GM21786 (cell line): ENCODE data around the gene EIF2D.
A peak's percentile ranks its signal among the peaks of the same experiment; 100 is the strongest.

ENCODE experiments used
- ATAC-seq: cut with Tn5 transposase; IDR thresholded peaks from one replicate; pipeline ENCODE4 v1.9.1; 2021; ENCODE audit not compliant: unreplicated experiment

The EIF2D gene

DNA sequence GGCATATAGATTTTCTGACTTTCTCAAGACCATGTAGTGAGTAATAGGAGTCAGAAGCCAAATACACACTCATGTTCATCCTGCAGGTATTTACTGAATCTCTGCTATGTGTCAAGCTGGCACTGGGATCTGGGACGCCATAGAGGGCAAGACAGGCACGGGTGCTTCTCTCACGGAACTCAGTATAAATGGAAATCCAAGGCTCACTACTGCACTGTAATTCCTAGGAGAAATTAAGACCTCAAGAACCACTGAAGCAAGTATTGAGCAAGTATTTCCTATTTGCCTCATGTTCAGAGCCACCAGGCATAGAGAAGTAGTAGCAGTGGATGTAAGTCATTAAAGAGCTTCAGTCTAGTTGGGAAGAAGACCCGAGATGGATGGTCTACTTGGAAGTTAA is 38.9 kb downstream of the EIF2D start:
- ATAC-seq, result no peak

DNA sequence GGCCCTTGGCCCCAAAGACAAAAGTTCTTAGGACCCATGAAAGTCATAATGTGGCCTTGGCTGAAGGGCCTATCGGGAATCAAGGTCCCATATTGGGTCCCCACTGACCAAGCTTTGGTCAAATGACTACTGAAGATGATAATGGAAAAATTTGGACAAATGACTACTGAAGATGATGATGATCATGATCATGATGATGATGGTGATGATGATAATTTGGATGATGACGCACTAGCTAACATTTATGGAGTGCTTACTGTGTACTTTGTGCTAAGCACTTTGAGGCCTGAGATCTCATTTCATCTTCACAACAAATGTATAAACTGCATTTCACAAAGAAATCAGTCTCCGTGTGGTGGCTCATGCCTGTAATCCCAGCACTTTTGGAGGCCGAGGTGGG is 39.4 kb downstream of the EIF2D start:
- ATAC-seq, result no peak

DNA sequence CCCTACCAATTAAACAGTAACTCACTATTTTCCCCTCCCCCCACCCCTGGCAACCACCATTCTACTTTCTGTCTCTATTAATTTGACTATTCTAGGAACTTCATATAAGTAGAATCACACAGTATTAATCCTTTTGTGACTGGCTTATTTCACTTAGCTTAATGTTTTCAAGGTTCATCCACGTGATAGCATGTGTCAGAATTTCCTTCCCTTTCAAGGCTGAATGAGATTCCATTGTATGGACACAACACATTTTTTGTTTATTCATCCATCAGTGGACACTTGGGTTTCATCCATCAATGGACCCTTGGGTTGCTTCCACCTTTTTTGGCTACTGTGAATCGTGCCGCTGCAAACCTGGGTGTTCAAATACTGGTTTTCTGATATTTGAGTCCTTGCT is 41.7 kb downstream of the EIF2D start:
- no peak for ATAC-seq

DNA sequence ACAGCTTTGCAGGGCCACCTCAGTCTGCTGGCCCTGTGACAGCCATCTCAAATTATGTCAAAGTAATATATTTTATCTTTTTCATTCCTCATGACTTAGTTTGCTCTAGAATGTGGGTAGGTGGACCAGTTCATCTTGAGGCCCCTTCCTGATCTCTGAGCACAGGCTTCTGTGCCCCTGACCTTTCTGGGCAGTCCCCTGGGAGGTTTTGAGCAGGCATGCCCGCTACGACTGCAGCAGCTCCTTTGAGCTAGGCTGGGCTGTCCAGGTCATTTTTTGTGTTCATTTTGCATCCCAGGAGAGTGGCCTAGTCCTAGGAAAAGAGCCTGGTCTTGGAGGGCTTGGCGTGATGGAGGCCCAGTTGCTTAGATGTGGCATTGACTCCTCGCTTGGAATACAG is 42.7 kb downstream of the EIF2D start:
- ATAC-seq, result no peak

DNA sequence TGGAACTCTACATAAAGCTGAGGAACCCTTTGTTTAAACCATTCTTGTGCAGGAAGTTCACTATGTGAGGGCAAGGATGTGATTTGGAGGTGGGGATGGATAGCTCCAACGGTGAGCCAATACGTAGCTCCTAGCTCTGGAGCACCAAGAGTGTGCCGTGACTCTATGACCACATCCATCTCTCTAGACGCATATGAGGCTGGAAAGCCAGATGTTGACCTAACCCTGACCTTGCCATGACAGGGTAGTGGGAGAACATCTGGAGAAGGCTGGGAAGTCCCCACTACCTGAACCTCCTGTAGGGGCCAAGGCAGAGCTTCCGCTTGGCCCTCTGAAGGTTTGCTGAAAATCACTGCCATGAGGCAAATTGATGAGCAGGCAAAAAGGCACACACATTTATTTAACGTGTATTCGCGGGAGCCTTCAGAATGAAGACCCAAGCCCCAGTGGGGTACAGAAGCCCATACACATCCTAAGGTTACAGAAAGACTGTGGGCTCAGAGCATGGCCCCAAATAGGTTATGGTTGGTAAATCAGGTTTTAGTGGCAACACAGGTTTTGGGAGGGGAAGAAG is 43.4 kb downstream of the EIF2D start:
- no peak for ATAC-seq

DNA sequence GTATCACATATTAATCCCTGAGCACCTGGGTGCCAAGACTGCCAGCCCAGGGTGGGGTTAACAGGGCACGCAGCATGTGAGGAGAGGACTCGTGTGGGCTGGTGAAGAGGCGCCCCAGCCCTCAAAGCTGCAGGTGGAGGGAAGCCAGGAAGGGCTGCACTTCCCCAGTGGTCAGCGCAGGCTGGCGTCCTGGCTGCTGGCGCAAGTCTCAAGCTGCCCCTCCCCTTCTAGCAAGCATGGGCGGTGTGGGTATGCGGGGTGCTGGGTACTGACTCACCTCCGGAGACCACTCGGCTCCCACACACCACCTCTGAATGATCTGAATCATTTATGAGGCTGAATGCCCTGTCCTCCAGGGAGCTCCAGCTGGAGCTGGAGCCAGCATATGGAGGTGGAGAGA is 44.0 kb downstream of the EIF2D start:
- no peak for ATAC-seq

DNA sequence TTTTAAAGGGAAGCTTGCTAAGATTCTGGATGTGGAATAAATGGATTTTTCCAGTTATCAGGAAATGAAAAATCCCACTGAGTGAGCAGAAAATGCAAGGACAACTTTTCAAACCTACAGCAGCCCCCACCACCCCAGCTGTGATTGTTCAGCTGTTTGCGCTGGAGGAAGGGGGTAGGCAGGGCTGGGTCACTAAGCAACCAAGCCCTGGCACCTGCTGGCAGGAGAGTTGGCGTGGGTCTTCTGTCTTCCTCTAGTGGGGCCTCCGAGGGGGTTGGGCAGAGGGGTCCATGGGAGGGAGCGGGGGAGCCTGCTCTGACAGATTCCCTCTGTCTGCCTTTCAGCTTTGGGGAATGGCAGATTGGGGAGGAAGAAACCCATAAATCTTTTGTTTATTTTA is 45.3 kb downstream of the EIF2D start:
- no peak for ATAC-seq

DNA sequence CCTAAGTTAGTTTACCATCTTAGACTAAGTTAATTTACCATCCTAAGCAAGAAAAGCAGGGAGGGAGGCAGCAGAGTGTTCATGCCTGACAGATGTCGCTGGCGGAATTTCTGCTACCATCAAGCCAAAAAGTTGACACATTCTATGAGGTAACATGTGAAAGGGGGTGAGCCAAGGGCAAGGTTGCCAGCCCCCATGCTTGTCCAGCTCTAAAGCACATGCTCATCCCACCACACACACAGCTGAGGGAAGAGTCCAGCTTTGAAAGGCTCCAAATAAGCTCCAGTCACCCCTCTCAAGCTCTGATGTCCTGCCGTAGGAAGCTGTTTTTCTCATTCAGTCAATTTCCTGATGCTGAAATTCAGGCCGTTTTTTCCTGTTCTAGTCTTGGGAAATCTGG is 46.3 kb downstream of the EIF2D start:
- no peak for ATAC-seq

DNA sequence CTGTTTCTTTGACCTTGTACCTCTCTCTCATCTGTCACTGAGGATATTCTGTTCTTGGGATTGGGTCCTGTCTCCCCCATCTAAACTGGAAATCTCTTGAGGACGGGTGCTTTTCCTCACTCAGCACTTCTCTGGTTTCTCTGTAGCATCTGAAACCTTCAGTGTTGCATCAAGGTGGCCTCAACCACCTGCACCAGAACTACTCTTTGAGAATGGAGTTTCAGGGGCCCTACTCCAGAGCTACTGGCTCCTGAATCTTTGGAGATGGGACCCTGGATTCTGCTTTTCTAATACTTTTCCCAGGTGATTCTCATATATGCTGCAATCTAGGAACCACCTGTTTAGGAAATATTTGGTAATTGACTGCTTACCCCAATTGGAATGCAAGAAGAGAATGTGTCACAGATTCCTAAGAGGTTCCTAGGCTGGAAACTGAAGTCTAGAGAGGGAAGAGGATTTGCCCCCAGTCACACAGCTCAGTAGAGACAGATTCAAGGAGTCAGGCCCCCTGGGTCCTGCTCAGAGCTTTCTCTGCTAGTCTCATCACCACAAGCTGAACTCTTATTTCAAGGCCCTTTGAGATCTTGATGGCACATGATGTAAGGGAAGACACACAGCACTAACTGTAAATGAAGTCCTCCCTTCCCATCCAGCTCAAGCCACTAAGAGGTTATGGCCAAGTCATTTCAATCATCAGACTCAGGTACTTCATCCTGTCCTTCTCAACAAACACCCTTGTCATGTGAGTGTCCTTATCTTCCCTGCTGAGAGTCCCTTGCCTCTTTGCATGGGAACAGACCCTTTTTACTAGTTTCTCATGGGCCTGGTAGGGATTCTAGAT is 48.7 kb downstream of the EIF2D start:
- ATAC-seq, result peak; percentile 29

DNA sequence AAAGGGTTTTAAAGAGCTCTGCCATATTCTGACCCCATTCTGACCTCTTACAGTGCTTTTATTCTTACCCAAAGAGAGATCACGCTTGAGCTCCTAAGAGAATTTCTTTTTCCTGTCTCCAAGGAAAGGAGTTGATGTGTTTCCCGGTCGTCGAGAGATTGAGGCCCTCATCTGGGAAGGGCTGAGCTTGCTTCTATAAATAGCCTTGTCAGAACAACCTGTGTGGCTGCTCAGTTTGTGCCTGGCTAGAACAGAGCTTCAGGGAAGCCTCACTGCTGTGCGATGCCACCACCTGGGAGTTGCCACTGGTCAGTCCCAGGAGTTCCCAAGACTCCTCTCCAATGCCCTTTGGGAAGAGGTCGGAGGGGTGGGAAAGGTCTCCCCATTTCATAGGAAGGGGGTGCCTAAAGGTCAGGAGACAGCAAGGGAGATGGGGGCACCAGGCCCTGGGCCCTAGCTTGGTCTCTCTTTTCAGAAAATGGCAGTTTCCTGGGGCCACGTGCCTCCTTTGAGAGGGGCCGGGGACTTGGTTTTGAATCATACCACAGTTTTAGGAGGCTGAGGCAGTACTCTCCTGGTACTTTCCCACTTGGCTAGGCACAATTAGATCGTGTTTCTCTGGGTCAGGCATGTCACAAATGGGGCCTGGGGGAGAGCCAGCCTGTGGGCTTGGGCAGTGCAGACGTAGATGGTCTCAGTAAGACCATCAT is 52.1 kb downstream of the EIF2D start:
- no peak for ATAC-seq

DNA sequence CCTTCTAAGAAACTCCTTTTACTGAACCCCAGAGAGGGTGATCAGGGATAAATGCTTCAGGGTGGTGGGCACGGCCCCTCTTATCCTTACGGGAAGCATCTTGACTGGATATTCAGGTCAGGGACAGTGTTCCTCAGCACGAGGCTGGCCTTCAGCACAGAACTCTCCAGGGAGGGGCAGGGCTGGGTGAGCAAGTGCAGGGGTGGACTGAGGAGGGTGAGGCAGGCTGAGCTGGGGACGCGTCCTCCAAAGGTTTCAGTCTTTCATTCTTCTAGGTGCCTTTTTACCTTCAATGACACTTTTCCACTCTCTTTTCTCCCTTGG is 52.6 kb downstream of the EIF2D start:
- ATAC-seq, result no peak

DNA sequence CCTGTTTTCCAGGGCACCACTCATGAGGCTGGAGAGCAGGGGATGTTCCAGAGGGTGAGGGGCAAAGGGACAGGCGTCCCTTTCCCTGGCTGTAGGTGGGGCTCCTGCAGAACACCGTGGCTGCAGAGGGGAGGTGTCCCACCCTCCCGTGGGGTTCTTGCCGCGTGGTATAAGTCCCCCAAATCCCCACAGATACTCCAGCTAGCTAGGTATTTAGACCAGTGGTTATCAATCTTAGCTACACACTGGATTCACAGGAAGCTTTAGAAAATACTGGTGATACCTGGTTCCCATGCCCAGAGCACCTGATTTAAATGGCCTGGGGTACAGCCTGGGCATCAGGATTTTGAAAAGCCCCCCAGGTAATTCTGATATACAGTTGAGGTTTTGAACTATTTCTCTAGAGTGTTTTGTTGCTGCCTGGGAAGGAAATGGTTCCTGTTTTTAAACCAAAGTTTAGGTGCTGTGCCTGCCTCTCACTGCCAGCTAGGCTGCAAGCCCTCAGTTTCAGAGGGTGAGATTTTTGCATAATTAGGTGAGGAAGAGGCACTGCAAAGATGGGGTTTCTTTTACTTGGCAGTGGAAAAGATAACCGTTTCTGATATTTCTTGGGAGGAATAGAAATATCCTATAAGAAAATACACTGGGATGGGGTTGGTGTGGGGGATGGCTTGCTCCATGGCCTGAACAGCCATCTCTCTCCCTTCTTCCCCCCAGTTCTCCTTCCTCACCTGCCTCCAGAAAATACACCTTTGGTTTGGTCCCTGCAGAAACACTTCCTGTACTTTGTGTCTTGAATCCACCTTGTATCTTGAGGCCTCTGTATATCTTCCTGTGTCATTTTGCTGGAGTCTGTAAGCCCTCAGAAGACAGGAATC is 53.2 kb downstream of the EIF2D start:
- ATAC-seq, result no peak

DNA sequence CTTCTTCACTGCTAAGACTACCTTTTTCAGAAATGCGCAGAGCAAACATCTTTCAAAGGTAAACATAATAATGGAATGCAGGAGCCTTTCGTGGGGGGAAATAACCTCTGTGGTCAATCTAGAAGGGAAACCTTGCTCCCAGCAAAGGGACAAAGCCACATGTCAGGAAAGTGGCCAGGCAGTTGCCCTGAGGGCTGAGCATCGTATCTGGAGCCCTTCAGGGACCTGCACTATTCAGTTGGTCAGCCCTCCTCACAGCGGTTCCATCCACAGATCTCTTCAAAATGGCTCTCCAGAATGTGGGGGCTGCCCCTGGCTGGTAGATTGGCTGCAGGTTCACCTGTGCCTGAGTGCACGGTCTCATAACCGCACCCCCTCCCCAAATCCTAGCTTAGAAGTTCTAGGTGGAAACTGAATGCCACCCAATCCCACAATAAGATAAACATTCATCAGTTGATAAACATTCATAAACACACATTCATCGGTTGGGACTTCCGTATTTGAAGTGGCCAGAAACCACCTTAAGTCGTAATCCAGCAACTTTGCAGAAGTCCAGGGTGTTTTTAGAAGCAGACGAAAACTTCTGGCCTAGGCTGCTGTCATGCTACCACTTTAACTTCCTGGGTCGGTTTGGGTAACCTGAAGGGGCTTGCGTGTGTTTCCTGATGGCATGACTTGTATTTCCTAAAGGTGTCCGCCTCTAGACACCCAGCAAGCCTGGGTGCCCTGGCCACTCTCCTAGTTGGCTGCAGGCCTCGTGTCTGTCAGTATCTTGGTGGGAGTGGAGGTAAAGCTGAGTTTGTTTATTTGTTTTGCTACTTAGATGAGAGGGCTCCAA is 54.4 kb downstream of the EIF2D start:
- ATAC-seq, result no peak

DNA sequence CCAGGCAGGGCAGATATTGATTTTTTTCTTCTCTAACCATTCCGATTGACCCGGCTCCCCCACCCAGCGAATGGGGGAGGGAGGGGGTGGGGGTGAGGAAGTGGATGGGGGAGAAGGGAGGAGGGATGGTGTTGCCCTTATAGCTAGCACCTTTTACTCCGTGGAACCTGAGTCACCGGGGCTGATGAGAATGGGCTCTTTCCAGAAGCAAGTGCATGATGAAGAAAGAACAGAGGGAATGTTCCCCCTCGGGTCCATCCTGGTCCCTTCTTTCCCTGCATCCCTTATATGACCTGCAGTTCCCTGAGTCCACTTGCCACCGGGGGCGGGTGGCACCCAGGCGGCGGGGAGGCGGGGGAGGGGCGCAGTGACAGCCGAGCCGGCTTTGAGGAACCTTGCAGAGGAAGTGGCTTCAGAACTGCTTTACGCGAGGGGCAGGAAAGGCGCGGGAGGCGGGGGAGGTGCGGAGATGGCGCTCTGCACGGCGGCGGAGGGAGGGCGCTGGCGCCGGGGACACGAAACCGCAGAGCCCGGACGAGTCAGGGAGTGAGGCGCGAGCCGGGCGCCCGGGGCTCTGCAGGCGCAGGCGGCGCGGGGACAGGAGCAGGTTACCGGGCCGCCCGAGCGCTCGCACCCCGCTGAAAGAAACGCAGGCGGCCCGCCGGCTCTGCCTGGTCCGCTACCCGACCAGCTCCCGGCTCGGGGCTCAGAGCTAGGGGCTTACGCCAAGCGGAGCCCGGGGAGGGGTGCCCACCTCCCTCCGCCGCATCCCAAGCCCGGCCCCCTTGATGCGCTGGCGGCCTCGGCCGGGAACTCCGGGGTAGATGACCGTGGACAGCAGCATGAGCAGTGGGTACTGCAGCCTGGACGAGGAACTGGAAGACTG is 55.3 kb downstream of the EIF2D start:
- peak; percentile 48 for ATAC-seq

DNA sequence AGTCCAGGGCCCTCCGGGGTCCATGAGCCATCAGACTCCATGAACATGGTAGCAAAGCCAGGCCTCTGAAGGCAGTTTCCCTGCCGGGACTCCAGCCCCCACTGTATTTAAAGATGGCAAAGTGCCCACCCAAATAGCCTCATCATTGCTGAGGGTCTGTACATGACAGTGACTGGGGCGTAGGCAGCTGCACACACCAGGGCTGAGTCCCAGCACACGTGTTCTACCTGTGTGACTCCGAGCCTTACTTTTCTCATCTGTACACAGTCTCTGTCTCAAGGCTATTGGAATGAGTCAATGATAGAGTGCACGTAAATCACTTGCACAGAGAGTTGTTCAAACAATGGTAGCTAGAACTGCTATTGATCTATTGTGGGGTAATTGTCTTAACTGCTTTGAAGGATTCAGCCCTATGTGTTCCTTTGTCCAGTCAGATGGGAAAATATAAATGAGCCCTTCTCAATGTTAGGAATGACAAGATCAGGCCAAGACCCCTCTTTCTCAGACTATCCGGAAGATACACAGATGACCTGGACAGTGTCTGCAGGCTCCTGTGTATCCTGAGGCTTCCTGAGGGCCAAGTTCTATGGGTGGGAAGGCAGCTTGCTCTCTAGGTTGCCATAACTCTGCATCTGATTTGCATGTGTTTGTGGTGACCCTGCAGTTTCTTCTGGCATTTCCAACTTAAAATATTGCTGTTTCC is 56.1 kb downstream of the EIF2D start:
- no peak for ATAC-seq

DNA sequence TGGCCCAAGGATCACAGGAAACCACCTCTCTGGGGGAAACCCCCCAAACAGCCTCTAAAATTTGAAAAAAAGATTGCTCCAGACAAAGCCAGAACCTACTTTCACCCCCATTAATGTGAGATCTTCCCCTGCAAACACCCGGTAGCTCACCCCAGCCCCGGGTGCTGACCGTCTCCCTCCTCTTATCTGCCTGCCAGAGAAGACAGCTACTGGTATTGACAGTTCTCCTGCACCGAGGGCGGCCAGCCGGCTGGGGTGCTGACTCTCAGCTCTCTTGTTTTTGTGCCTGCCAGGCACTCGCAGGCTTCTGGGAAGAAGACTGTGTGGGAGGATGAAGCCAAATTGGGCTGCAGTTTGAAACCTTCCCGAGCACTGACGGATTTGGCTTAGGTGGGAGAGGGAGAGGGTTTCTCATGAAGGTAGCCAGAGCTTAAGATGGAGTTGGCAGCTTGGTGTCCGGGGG is 56.8 kb downstream of the EIF2D start:
- no peak for ATAC-seq

DNA sequence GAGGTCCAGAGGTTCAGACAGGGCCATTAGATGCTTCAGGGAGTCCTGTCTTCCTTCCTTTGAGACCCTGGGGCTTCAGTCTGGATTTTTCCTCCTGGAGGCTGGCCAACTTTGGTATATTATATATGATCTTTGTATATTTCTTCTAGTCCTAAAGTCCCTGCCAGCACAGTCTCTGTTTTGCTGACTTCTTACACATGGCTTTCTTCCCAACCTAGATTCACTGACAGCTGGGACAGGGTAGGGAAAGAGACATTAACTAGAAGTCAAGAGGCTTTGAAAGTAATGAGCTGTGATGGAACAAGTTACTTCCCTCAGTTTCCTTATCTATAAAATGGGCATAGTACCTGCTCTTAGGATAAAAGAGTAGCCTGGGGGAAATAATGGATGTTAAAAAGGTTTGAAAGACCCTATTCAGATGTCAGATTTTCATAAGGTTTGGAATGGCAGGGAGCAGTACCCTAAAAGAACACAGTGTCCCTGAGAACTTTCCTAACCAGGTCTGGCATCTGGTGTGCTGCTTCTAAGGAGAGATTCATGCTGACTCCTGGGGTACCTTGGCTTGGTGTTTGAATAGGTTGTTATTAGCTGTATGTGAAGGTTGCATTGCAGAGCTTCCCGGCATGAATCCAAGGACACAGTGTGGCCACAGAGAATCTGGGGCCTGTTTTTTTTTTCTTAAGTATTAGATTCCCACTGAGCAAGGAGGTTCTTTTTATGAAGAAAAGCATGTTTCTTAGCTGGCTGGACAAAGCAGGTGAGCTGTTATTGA is 57.4 kb downstream of the EIF2D start:
- ATAC-seq, result no peak

DNA sequence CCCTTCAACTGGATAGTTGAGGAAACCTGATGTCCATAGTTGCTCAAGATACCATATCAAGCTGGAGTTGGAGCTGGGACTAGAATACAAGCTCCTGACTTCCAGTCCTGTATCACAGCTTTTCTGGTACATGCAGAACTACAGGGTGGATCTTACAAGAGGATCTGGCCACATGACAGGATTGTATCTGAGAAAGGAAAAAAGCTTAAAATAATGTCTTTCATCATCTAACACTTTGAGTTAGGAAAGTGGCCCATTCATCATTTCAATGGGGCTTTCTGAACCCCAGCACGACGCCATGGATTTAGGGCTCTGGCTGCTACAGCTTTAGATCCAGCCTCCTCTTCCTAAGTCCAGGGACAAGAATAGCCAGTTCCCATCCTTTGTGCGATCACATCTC is 58.1 kb downstream of the EIF2D start:
- no peak for ATAC-seq
